KMS-11 (cell line): ENCODE results near the gene NPC1.

Source experiments
- H2AFZ ChIP-seq: fragments of 200-600 bp; sonication (generic); 2 replicates; pipeline ENCODE4 v1.6.1; 2016; ENCODE audit warnings: antibody characterized with exemption, mixed run types, low read depth
- H3K27ac ChIP-seq: fragments of 200-600 bp; sonication (generic); 2 replicates; pipeline ENCODE4 v1.6.1; 2016; ENCODE audit warnings: mild to moderate bottlenecking, mixed run types
- H3K27me3 ChIP-seq: fragments of 200-600 bp; sonication (generic); 2 replicates; pipeline ENCODE4 v1.6.1; 2017; ENCODE audit warnings: mild to moderate bottlenecking, low read depth, mixed run types, moderate library complexity; ENCODE audit not compliant: insufficient read depth
- H3K36me3 ChIP-seq: fragments of 200-600 bp; sonication (generic); 2 replicates; pipeline ENCODE4 v1.6.1; 2017; ENCODE audit warnings: mild to moderate bottlenecking, mixed run types; ENCODE audit not compliant: insufficient read depth
- H3K4me1 ChIP-seq: fragments of 200-600 bp; sonication (generic); 2 replicates; pipeline ENCODE4 v1.6.1; 2016; ENCODE audit warnings: mild to moderate bottlenecking, low read depth, mixed run types; ENCODE audit not compliant: poor library complexity, severe bottlenecking
- H3K4me2 ChIP-seq: fragments of 200-600 bp; sonication (generic); 2 replicates; pipeline ENCODE4 v1.7.0; 2016; ENCODE audit warnings: mild to moderate bottlenecking, mixed run types
- H3K4me3 ChIP-seq: fragments of 200-600 bp; sonication (generic); IDR thresholded peaks from 2 replicates; pipeline ENCODE4 v1.6.1; 2017; ENCODE audit warnings: low read depth, low read length, mixed read lengths; ENCODE audit not compliant: insufficient read depth
- H3K79me2 ChIP-seq: fragments of 200-600 bp; sonication (generic); 2 replicates; pipeline ENCODE4 v1.6.1; 2016; ENCODE audit warnings: low read depth, mixed run types; ENCODE audit not compliant: insufficient read depth
- H3K9ac ChIP-seq: fragments of 200-600 bp; sonication (generic); 2 replicates; pipeline ENCODE4 v1.6.1; 2016; ENCODE audit warnings: mild to moderate bottlenecking, mixed run types
- H4K20me1 ChIP-seq: fragments of 200-600 bp; sonication (generic); 2 replicates; pipeline ENCODE4 v1.6.1; 2016; ENCODE audit warnings: mild to moderate bottlenecking, mixed run types; ENCODE audit not compliant: insufficient read depth
- TF ChIP-seq, protein P1 (sequence below): fragments of 200-600 bp; sonication (generic); conservative IDR thresholded peaks from 2 replicates; pipeline ENCODE4 v1.6.1; 2017; ENCODE audit warnings: low read depth, mild to moderate bottlenecking, antibody characterized with exemption, low read length, moderate library complexity, mixed read lengths

The NPC1 gene

DNA sequence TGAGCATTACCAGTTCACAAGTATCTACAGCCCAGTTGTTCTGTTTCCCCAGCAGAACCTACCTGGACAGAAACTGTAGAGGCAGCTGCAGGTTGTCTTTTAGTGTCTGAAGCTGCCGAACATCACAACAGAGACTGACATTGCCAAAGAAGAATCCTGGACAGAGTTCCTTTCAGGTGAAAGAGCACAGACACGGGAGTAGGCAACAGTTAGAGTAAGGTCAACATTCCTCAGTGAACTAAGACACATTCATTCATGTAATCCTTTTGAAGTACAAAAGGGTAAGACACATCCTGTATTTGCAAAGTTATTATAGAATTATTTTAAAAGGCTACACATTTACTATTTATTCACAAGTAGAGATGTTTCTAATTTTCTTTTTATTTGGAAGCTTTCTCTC lies 14.3 kb downstream of the NPC1 start:
- H3K4me2 ChIP-seq: no peak overlapping the region
- no peak overlapping the region for H3K27ac ChIP-seq
- peaks cover 45% of the 10 kb centered on the region for H3K4me1 ChIP-seq
- no peak overlapping the region for H3K4me3 ChIP-seq
- no peaks in the 10 kb centered on the region for H4K20me1 ChIP-seq
- no peaks in the 10 kb centered on the region for H3K36me3 ChIP-seq
- TF ChIP-seq, protein P1, sequence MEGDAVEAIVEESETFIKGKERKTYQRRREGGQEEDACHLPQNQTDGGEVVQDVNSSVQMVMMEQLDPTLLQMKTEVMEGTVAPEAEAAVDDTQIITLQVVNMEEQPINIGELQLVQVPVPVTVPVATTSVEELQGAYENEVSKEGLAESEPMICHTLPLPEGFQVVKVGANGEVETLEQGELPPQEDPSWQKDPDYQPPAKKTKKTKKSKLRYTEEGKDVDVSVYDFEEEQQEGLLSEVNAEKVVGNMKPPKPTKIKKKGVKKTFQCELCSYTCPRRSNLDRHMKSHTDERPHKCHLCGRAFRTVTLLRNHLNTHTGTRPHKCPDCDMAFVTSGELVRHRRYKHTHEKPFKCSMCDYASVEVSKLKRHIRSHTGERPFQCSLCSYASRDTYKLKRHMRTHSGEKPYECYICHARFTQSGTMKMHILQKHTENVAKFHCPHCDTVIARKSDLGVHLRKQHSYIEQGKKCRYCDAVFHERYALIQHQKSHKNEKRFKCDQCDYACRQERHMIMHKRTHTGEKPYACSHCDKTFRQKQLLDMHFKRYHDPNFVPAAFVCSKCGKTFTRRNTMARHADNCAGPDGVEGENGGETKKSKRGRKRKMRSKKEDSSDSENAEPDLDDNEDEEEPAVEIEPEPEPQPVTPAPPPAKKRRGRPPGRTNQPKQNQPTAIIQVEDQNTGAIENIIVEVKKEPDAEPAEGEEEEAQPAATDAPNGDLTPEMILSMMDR: no peak
- no peak overlapping the region for H3K9ac ChIP-seq
- H3K79me2 ChIP-seq: peaks cover 20% of the 10 kb centered on the region; the same call in 1 of the 2 replicates
- H2AFZ ChIP-seq: no peak overlapping the region
- no peaks in the 10 kb centered on the region for H3K27me3 ChIP-seq

DNA sequence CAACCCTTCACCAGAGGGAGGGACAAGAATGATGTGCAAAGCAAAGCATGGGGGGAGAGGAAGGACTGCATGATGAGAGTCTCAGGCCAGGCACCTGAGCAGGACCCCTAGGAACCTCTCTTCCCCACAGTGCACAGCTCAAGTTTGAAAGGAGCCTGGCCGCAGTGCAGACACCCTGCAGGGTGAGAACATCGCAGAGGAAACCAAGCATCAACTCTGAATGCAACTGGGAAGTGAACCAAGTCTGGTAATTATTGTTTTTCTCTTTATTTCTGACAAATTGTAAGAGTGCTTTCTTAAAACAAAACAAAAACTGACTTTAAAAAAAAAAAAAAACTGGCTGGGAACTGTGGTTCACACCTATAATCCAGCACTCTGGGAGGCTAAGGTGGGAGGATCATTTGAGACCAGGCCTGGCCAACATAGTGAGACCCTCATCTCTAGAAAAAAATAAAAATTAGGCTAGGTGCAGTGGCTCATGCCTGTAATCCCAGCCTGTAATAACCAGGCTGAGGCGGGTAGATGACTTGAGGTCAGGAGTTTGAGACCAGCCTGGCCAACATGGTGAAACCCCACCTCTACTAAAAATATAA lies 15.3 kb downstream of the NPC1 start:
- H3K36me3 ChIP-seq: no peaks in the 10 kb centered on the region
- no peak overlapping the region for H3K27ac ChIP-seq

DNA sequence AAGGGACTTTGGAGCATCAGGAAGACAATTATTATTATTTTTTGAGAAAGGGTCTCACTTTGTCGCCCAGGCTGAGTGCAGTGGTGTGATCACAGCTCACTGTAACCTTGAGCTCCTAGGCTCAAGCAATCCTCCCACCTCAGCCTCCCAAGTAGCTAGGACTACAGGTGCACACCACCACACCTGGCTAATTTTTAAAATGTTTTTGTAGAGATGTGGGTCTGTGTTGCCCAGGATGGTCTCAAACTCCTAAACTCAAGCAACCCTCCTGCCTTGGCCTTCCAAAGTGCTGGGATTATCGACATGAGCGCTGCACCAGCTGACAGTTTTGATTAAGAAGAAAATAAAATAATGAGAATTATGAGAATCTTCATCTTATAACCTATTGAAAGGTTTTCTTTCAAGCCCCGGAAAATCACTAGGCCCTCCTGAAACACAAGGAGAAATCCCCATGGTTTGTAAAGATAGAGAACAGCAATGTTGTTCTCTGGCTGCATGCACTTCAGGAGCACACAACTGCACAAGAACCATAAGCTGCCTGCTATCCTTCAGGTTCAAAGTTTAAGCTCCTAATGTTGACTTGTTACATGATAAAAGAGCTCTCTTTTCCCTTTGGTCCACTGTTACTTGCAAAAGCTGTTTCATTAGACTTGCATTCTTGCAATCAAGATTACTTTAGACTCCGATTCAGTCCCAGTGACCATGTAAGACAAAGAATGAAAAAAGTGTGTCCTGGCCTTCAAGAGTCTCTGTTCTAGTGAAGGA lies 16.8 kb downstream of the NPC1 start:
- no peak overlapping the region for H2AFZ ChIP-seq
- H3K27ac ChIP-seq: no peak overlapping the region
- no peaks in the 10 kb centered on the region for H3K27me3 ChIP-seq
- H3K9ac ChIP-seq: no peak overlapping the region
- no peak overlapping the region for H3K4me3 ChIP-seq
- H3K4me1 ChIP-seq: peaks cover 25% of the 10 kb centered on the region
- peaks cover 4% of the 10 kb centered on the region; the same call in 1 of the 2 replicates for H3K79me2 ChIP-seq
- H4K20me1 ChIP-seq: no peaks in the 10 kb centered on the region
- TF ChIP-seq, protein P1: no peak
- no peak overlapping the region for H3K4me2 ChIP-seq
- H3K36me3 ChIP-seq: no peaks in the 10 kb centered on the region

More for the DNA sequence above, 15.3 kb downstream of the NPC1 start:
- Histone ChIP-seq H4K20me1 (no peaks in the 10 kb centered on the region), H3K4me3 (no peak overlapping the region), H3K4me2 (no peak overlapping the region), H3K27me3 (no peaks in the 10 kb centered on the region), H3K9ac (no peak overlapping the region), H3K4me1 (peaks cover 40% of the 10 kb centered on the region), H3K79me2 (peaks cover 16% of the 10 kb centered on the region; the same call in 1 of the 2 replicates), H2AFZ (no peak overlapping the region)
- TF ChIP-seq, protein P1: no peak

DNA sequence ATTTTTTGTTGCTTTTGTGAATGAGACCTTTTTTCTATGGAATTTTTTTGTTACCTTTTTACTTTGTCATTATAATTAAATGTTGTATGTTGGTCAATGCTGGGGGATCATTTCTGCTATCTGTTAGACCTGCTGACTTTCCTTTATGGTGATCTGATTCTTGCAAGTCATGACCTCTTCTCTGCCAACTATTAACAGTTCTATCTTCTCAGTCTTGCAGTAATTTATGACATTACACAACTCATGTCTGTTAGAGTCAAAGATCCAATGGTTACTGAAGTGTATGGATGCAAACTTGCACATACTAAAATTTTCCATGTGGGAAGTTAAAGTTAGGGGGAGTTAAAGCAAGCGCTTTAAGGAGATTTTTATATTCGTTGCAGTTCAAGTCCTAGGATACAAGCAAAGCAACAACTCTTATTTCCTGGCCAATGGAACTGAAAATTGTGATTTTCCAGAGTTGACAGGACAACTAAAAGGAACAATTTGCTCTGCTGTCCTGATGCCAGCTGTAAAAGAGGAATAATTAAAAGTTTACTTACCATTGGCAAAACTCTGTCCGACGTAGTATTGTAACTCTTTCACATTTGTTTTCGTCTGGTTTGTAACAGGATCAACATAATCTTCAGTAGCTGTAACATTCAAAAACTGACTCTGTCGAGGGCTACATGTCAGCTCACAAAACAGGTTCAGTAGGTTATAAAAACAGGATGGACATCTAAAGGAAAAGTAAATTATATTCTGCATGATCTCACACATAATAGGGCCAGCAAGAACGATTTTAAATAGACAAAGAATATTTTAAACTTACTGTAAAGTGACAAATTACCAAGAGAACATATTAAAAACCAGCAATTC lies 17.8 kb downstream of the NPC1 start:
- no peak overlapping the region for H3K9ac ChIP-seq
- H4K20me1 ChIP-seq: no peaks in the 10 kb centered on the region
- no peaks in the 10 kb centered on the region for H3K36me3 ChIP-seq

More for the DNA sequence above, 17.8 kb downstream of the NPC1 start:
- H3K27ac ChIP-seq: no peak overlapping the region
- TF ChIP-seq, protein P1: no peak
- H3K4me1 ChIP-seq: peaks cover 15% of the 10 kb centered on the region
- H3K4me3 ChIP-seq: no peak overlapping the region
- H3K79me2 ChIP-seq: peaks cover 2% of the 10 kb centered on the region; the same call in 1 of the 2 replicates
- H3K4me2 ChIP-seq: no peak overlapping the region
- no peaks in the 10 kb centered on the region for H3K27me3 ChIP-seq
- H2AFZ ChIP-seq: no peak overlapping the region
